CD4-positive, alpha-beta T cell (primary cell): ENCODE results near the gene PSMC5. TPM values are rescaled to one million over a fixed set of nuclear protein-coding genes. Genes with fewer than 3 reads are reported as not detected.
A peak's percentile ranks its signal among the peaks of the same experiment; 100 is the strongest.

Experiments used
- ATAC-seq: fragments of 200-7000 bp; cut with Tn5 transposase; one replicate; pipeline ENCODE4 v1.10.0; 2022; ENCODE audit warnings: mild to moderate bottlenecking; ENCODE audit not compliant: poor library complexity
- CTCF ChIA-PET: fragments of 350-600 bp; sonication (Branson Sonifier 250); formaldehyde crosslinking; loops from one replicate; lab custom pipeline; 2021; ENCODE audit warnings: antibody characterized with exemption, inconsistent platforms; lab: Charles Lee
- POLR2A ChIA-PET: fragments of 350-600 bp; sonication (Branson Sonifier 250); formaldehyde crosslinking; loops from one replicate; lab custom pipeline; 2021; ENCODE audit warnings: antibody characterized with exemption, inconsistent platforms; lab: Charles Lee
- DNase-seq, 14 experiments: peaks; one replicate each; pipeline ENCODE4 v3.0.0-alpha.2; 2013 to 2020; ENCODE audit warnings: mixed read lengths in 2 of 14
- H3K27ac ChIP-seq, 2 donors: one replicate each; pipeline versions ENCODE4 v1.5.1 to v1.7.0; 2013; ENCODE audit warnings: low read length in 2 of 2, low read depth in 1 of 2, mild to moderate bottlenecking in 1 of 2
- H3K27me3 ChIP-seq, 2 experiments: 1 replicate in 1 of 2; 2 replicates in 1 of 2; pipeline versions ENCODE4 v1.6.1 to v1.7.0; 2013; ENCODE audit warnings: low read length in 2 of 2, control low read depth in 1 of 2, mild to moderate bottlenecking in 1 of 2, moderate library complexity in 1 of 2; ENCODE audit not compliant: insufficient read depth in 2 of 2, control insufficient read depth in 1 of 2
- H3K36me3 ChIP-seq: one replicate; pipeline ENCODE4 v1.6.1; 2013; ENCODE audit warnings: low read length, control low read depth; ENCODE audit not compliant: insufficient read depth
- H3K4me1 ChIP-seq: one replicate; pipeline ENCODE4 v1.6.1; 2013; ENCODE audit warnings: low read length, control low read depth; ENCODE audit not compliant: insufficient read depth
- H3K4me3 ChIP-seq: one replicate; pipeline ENCODE4 v1.5.1; 2013; ENCODE audit warnings: mild to moderate bottlenecking, low read length, moderate library complexity
- H3K9me3 ChIP-seq, 2 experiments: 1 replicate in 1 of 2; 2 replicates in 1 of 2; pipeline versions ENCODE4 v1.6.1 to v1.7.0; 2013; ENCODE audit warnings: low read length in 2 of 2, mild to moderate bottlenecking in 2 of 2, control low read depth in 1 of 2, moderate library complexity in 1 of 2; ENCODE audit not compliant: control insufficient read depth in 1 of 2, insufficient read depth in 1 of 2
- H3K27ac Mint-ChIP-seq: one replicate; pipeline ENCODE4 v1.8.0; 2020; ENCODE audit warnings: mixed read lengths
- H3K27me3 Mint-ChIP-seq: one replicate; pipeline ENCODE4 v1.8.0; 2021; ENCODE audit warnings: mixed read lengths
- H3K36me3 Mint-ChIP-seq: one replicate; pipeline ENCODE4 v1.8.0; 2021; ENCODE audit warnings: low read depth, mixed read lengths
- H3K4me1 Mint-ChIP-seq: one replicate; pipeline ENCODE4 v1.8.0; 2021; ENCODE audit warnings: low read depth, mixed read lengths
- H3K4me3 Mint-ChIP-seq: one replicate; pipeline ENCODE4 v1.8.0; 2020; ENCODE audit warnings: mild to moderate bottlenecking, mixed read lengths
- H3K9me3 Mint-ChIP-seq: one replicate; pipeline ENCODE4 v1.8.0; 2020; ENCODE audit warnings: mixed read lengths
- intact Hi-C, 2 experiments: fragments of 100-400 bp; cut with DNase I in 1 of 2; cut with micrococcal nuclease in 1 of 2; formaldehyde crosslinking; loops; one replicate each; pipeline versions ENCODE4 v1.15.1 to v1.9.0; 2023 to 2025; cut with DNase I, micrococcal nuclease
- total RNA-seq, 174 experiments: library from RNA in 2 of 174; stranded (reverse) in 2 of 174; gene quantifications; one replicate each; pipeline ENCODE4 v1.2.3 and lab custom pipeline; 2021 to 2026
- TF ChIP-seq, protein P1 (sequence below): fragments of 200-600 bp; IDR thresholded peaks from one replicate; pipeline ENCODE4 v1.8.0; 2022; ENCODE audit warnings: antibody characterized with exemption, mild to moderate bottlenecking

The PSMC5 gene
- total RNA-seq, 2 experiments from 2014 or later, result 83.1 to 84.6 TPM

DNA sequence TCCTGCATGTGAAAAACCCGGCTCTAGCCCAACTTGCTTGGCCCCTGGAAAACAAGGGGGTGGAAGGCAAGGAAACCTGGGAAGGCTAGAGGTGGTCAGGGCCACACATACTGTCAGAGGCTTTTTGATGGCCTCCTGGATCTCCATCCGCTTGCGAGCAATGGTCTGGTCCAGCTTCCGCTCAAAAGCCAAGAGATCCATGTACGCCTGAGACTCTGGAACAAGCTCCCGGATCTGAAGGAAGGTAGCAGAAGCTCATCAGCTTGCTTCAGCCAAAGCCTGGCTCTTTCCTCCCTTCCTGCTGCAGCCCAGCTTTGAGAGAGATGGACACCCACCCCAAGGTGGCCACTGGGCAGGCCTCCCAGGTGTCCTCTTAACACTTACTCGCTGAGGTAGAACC is 9.6 kb downstream of the PSMC5 start:
- H3K4me1 Mint-ChIP-seq, result peaks cover 55% of the 10 kb centered on the region

DNA sequence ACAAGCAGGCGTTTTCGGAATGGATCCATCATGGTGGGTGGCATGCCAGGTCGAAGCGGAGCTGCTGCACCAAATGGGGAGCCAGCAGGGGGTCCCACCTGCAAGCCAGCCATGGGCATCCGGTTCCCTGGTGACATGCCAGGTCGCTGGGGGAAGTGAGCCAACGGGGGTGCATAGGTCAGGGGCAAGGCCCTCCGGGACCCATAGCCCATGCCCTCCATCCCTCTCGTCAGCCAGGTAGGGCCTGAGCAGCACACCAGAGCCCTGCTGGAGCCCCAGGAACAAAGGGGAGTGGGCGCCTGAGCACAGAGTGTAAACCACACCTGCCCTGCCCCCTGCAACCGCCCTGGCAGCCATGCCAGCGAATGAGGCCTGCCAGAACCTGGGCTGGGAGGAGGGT is 10.2 kb downstream of the PSMC5 start:
- Histone ChIP-seq H3K27ac (peak overlapping the region in 1 of 2 donors; percentile 3), H3K4me3 (no peak overlapping the region), H3K9me3 (no peaks in the 10 kb centered on the region), H3K36me3 (peaks cover 62% of the 10 kb centered on the region), H3K4me1 (peaks cover 73% of the 10 kb centered on the region), H3K27me3 (no peaks in the 10 kb centered on the region)
- no peak for DNase-seq
- ATAC-seq, result no peak
- peak overlapping the region; percentile 56 for H3K27ac Mint-ChIP-seq
- ChIA-PET CTCF (no interaction called here), POLR2A (interaction anchor here (1.7 to 6.3 kb wide), 2 partner anchors 6 to 11 kb away, joined by 6 to 86 read pairs; partner anchors contain the start of genes FTSJ3 and PSMC5)
- no peaks in the 10 kb centered on the region for H3K27me3 Mint-ChIP-seq
- H3K4me3 Mint-ChIP-seq, result no peak overlapping the region
- H3K4me1 Mint-ChIP-seq, result peaks cover 48% of the 10 kb centered on the region
- TF ChIP-seq, protein P1, sequence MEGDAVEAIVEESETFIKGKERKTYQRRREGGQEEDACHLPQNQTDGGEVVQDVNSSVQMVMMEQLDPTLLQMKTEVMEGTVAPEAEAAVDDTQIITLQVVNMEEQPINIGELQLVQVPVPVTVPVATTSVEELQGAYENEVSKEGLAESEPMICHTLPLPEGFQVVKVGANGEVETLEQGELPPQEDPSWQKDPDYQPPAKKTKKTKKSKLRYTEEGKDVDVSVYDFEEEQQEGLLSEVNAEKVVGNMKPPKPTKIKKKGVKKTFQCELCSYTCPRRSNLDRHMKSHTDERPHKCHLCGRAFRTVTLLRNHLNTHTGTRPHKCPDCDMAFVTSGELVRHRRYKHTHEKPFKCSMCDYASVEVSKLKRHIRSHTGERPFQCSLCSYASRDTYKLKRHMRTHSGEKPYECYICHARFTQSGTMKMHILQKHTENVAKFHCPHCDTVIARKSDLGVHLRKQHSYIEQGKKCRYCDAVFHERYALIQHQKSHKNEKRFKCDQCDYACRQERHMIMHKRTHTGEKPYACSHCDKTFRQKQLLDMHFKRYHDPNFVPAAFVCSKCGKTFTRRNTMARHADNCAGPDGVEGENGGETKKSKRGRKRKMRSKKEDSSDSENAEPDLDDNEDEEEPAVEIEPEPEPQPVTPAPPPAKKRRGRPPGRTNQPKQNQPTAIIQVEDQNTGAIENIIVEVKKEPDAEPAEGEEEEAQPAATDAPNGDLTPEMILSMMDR, result no peak
- no peaks in the 10 kb centered on the region for H3K9me3 Mint-ChIP-seq
- intact Hi-C loops, result loop anchor here in 1 of 2 experiments (10.0 kb wide), 1 partner anchor 413 kb away; no protein-coding TSS in a partner anchor
- H3K36me3 Mint-ChIP-seq, result peaks cover 50% of the 10 kb centered on the region

More for the DNA sequence above, 9.6 kb downstream of the PSMC5 start:
- H3K4me3 ChIP-seq, result no peak overlapping the region
- H3K9me3 ChIP-seq, result no peaks in the 10 kb centered on the region
- peak overlapping the region; percentile 30 for H3K4me3 Mint-ChIP-seq
- H3K27me3 ChIP-seq, result no peaks in the 10 kb centered on the region
- H3K36me3 ChIP-seq, result peaks cover 69% of the 10 kb centered on the region
- peak overlapping the region; percentile 56 for H3K27ac Mint-ChIP-seq
- POLR2A ChIA-PET, result no interaction called here
- H3K4me1 ChIP-seq, result peaks cover 76% of the 10 kb centered on the region
- no peaks in the 10 kb centered on the region for H3K27me3 Mint-ChIP-seq
- TF ChIP-seq, protein P1, result no peak
- peaks cover 57% of the 10 kb centered on the region for H3K36me3 Mint-ChIP-seq
- intact Hi-C loops, result loop anchor here in 1 of 2 experiments (10.0 kb wide), 1 partner anchor 412 kb away; no protein-coding TSS in a partner anchor
- no peak for ATAC-seq
- H3K27ac ChIP-seq, result no peak overlapping the region
- CTCF ChIA-PET, result no interaction called here
- DNase-seq, result no peak
- no peaks in the 10 kb centered on the region for H3K9me3 Mint-ChIP-seq

DNA sequence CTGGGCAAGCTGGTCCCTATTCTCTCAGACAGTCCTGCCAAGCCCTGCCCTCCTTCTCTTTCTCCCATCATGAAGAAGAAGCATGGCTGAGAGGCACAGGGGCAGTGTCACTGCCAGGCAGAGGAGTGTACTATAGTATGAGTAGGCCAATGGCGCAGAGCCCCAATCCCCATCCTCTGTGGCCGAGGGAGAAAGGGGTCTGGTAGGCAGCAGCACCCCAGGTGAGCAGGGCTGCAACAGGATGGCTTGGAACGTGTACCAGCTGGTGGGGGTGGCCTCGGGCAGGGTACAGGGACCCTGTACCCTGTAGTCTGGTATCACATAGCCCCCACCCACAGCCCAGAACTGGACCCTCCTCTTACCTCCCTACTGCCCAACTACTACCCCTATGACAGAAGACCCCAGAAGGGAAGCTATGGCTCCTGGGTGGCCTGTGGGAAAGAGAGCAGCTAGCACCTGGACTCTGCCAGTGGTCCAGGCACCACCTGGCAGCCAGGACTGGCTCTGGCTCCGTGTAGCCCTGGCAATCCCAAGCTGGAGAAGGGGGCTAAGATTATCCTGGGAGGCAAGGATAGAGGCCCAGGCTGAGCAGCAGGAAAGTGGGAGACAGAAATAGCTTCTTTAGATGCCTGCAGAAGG is 10.8 kb downstream of the PSMC5 start:
- ATAC-seq, result no peak
- Mint-ChIP-seq H3K9me3 (no peaks in the 10 kb centered on the region), H3K27me3 (no peaks in the 10 kb centered on the region), H3K27ac (peak overlapping the region; percentile 88), H3K36me3 (peaks cover 44% of the 10 kb centered on the region), H3K4me3 (peak overlapping the region; percentile 42), H3K4me1 (peaks cover 52% of the 10 kb centered on the region)
- Histone ChIP-seq H3K9me3 (no peaks in the 10 kb centered on the region), H3K27ac (peak overlapping the region in 1 of 2 donors; percentile 30), H3K4me3 (no peak overlapping the region), H3K27me3 (no peaks in the 10 kb centered on the region), H3K36me3 (peaks cover 56% of the 10 kb centered on the region), H3K4me1 (peaks cover 71% of the 10 kb centered on the region)
- intact Hi-C loops, result loop anchor here in 1 of 2 experiments (10.0 kb wide), 1 partner anchor 413 kb away; no protein-coding TSS in a partner anchor
- ChIA-PET POLR2A (interaction anchor here (1.4 to 6.3 kb wide), 7 partner anchors 7 to 667 kb away, joined by 4 to 86 read pairs (median 8); partner anchors contain the start of genes CCDC47, DDX42, DDX5 and FTSJ3), CTCF (interaction anchor here (0.9 kb wide), 1 partner anchor 11 kb away, joined by 3 read pairs; no protein-coding TSS in a partner anchor)
- TF ChIP-seq, protein P1, result no peak
- no peak for DNase-seq
